ENCODE data around the gene EDAR. TPM values are rescaled to one million over a fixed set of nuclear protein-coding genes. Genes with fewer than 3 reads are reported as not detected.

EDAR gene
- total and polyA plus RNA-seq, 5 donors from 2014 or later: 1.4 to 6.7 (median 3.2) TPM

DNA sequence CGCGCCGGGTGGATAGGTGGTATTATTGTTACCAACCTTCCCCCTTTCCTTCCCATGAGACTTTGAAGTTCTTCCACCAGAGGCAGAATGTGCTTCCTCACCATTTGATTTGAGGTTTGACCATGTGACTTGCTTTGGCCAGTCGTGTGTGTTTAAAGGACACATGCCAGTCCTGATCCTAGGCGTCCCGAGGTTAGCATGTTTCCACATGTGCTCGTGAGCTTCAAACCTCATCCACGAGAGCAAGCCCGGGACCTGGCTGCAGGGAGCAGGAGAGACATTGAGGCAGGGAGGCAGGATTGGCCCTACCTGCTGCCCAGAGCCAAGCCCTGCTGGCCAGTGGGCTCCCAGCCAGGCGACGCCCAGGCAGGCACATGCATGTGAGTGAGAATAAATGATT, 27.4 kb upstream of the EDAR start:
- no peak for ATAC-seq (ENCODE audit: low read depth in 2 of 2)
- no peaks in the 10 kb centered on the region for H3K27me3 ChIP-seq (ENCODE audit: control insufficient read depth, insufficient read depth, low read length)
- peak overlapping the region in 1 of 3 donors; percentile 58 for H3K27ac Mint-ChIP-seq
- no peaks in the 10 kb centered on the region for H3K36me3 ChIP-seq (ENCODE audit: control insufficient read depth, insufficient read depth, low read length)
- no peaks in the 10 kb centered on the region for H3K9me3 ChIP-seq (ENCODE audit: control insufficient read depth in 2 of 2, low read length in 2 of 2)
- peaks cover 8 to 35% (median 13%) of the 10 kb centered on the region in 4 donors for H3K4me1 Mint-ChIP-seq
- H3K36me3 Mint-ChIP-seq: no peaks in the 10 kb centered on the region
- peaks cover 4% of the 10 kb centered on the region for H3K27me3 Mint-ChIP-seq
- no peak for DNase-seq
- peaks cover 12% of the 10 kb centered on the region for H3K4me1 ChIP-seq (ENCODE audit: control insufficient read depth, insufficient read depth, low read length, poor library complexity, severe bottlenecking)
- no peak overlapping the region for H3K4me3 Mint-ChIP-seq
- H3K9me3 Mint-ChIP-seq: no peaks in the 10 kb centered on the region
- no peak overlapping the region for H3K27ac ChIP-seq (ENCODE audit: insufficient read depth, low read length, poor library complexity, severe bottlenecking)
- no peak overlapping the region for H3K4me3 ChIP-seq (ENCODE audit: low read depth, low read length)

DNA sequence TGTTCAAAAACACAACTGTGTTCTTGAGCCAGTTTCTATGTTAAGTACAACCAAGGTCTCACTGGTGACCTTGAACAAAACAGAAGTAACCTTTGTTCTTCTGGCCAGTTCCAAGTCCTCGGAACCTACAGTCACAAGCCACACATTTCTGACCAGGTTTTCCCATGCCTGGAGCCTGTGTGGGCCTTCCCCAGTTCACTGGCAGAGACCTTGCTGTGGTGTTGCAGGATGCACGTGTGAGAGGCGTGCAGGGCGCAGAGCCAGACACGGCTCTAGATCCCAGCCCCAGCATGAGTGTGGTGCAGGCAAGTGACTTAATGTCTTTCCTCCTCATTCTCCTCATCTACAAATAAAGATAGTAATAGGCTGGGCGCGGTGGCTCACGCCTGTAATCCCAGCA, 25.5 kb upstream of the EDAR start:
- Mint-ChIP-seq H3K4me3 (no peak overlapping the region), H3K9me3 (no peaks in the 10 kb centered on the region), H3K27me3 (peaks cover 12% of the 10 kb centered on the region), H3K36me3 (no peaks in the 10 kb centered on the region), H3K27ac (no peak overlapping the region), H3K4me1 (peaks cover 0 to 28% (median 8%) of the 10 kb centered on the region in 4 donors)
- no peak for ATAC-seq (ENCODE audit: low read depth in 2 of 2)
- Histone ChIP-seq H3K4me1 (ENCODE audit: control insufficient read depth, insufficient read depth, low read length, poor library complexity, severe bottlenecking) (no peaks in the 10 kb centered on the region), H3K27me3 (ENCODE audit: control insufficient read depth, insufficient read depth, low read length) (no peaks in the 10 kb centered on the region), H3K4me3 (ENCODE audit: low read depth, low read length) (no peak overlapping the region), H3K27ac (ENCODE audit: insufficient read depth, low read length, poor library complexity, severe bottlenecking) (no peak overlapping the region), H3K36me3 (ENCODE audit: control insufficient read depth, insufficient read depth, low read length) (no peaks in the 10 kb centered on the region), H3K9me3 (ENCODE audit: control insufficient read depth in 2 of 2, low read length in 2 of 2) (no peaks in the 10 kb centered on the region)
- DNase-seq: no peak

DNA sequence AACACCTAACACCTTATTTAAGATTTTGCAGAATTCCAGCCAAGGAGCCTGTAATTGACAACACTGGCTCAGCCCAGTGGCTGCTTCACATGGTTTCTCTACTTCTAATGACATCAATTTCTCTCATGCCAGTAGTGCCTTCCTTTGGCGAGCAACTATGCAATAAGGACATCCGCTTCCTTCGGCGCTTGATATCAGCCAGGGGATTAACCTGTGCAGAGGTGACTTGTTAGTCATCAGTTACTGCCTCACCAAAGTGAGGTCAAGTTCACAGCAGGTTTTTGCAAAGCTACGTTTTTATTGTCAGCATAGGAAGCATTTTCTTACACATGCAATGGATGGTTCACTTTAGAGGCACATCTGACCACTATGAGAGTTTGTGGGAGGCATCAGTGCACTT, 24.0 kb upstream of the EDAR start:
- H3K4me1 Mint-ChIP-seq: peaks cover 0 to 18% (median 5%) of the 10 kb centered on the region in 4 donors
- Histone ChIP-seq H3K27me3 (ENCODE audit: control insufficient read depth, insufficient read depth, low read length) (no peaks in the 10 kb centered on the region), H3K9me3 (ENCODE audit: control insufficient read depth in 2 of 2, low read length in 2 of 2) (no peaks in the 10 kb centered on the region), H3K4me3 (ENCODE audit: low read depth, low read length) (no peak overlapping the region), H3K4me1 (ENCODE audit: control insufficient read depth, insufficient read depth, low read length, poor library complexity, severe bottlenecking) (no peaks in the 10 kb centered on the region), H3K36me3 (ENCODE audit: control insufficient read depth, insufficient read depth, low read length) (no peaks in the 10 kb centered on the region), H3K27ac (ENCODE audit: insufficient read depth, low read length, poor library complexity, severe bottlenecking) (no peak overlapping the region)
- no peak overlapping the region for H3K4me3 Mint-ChIP-seq
- H3K9me3 Mint-ChIP-seq: no peaks in the 10 kb centered on the region
- peak overlapping the region in 1 of 3 donors; percentile 40 for H3K27ac Mint-ChIP-seq
- ATAC-seq (ENCODE audit: low read depth in 2 of 2) (no peak), DNase-seq (no peak)
- no peaks in the 10 kb centered on the region for H3K36me3 Mint-ChIP-seq
- peaks cover 8% of the 10 kb centered on the region for H3K27me3 Mint-ChIP-seq

DNA sequence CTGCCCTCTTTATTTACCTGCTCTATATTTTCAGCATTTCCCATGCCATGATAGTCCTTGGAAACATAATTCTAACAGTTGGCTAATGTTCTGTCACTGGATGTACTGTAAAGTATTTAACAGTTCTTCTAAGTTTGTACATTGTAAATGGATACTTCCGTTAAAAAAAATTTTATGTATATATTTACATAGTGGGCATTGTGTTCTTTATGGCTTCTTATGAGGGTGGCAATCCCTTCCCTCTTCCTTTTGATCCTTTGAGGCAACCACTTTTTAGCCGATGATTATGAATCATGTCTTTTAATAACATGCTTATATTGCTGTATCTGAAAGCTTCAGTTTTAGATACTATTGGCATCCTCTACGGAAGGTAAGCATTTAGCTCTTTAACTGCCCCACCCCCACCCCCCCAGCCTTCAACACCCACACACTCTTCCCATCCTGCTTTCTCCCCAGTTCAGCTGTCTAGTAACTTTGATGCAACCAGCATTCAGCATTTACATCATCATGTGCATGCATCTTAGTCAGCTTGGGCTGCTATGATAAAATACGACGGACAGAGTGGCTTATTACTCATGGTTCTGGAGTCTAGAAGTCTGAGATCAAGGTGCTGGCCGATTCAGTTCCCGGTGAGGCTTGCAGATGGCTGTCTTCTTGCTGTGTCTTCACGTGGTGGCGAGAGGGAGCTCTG, 21.0 kb upstream of the EDAR start:
- Histone ChIP-seq H3K27ac (ENCODE audit: insufficient read depth, low read length, poor library complexity, severe bottlenecking) (no peak overlapping the region), H3K36me3 (ENCODE audit: control insufficient read depth, insufficient read depth, low read length) (no peaks in the 10 kb centered on the region), H3K27me3 (ENCODE audit: control insufficient read depth, insufficient read depth, low read length) (no peaks in the 10 kb centered on the region), H3K4me3 (ENCODE audit: low read depth, low read length) (no peak overlapping the region), H3K9me3 (ENCODE audit: control insufficient read depth in 2 of 2, low read length in 2 of 2) (no peaks in the 10 kb centered on the region), H3K4me1 (ENCODE audit: control insufficient read depth, insufficient read depth, low read length, poor library complexity, severe bottlenecking) (no peaks in the 10 kb centered on the region)
- DNase-seq (no peak), ATAC-seq (ENCODE audit: low read depth in 2 of 2) (no peak)
- Mint-ChIP-seq H3K9me3 (no peaks in the 10 kb centered on the region), H3K27me3 (peaks cover 8% of the 10 kb centered on the region), H3K36me3 (no peaks in the 10 kb centered on the region), H3K4me3 (no peak overlapping the region), H3K27ac (peak overlapping the region in 1 of 3 donors; percentile 70), H3K4me1 (peaks cover 0 to 13% (median 6%) of the 10 kb centered on the region in 4 donors)

DNA sequence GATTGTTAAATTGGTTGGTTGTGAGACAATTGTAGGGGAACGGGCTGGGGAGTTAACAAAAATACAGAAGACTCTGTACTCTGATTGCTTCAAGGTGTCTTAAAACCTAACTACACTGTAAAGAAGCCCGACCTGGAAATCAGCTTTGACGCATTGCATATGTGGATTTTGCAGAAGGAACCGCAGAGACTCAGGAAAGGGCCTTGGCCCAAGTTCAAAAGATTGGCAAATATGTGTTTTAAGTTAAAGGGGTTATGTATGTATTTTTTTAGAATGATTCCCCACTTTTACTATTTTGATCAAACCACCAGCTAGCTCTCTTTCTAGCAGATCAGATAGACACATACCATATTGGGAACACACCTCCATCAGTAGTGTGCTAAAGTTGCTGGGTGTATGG, 18.0 kb upstream of the EDAR start:
- H3K4me1 Mint-ChIP-seq: peaks cover 0 to 21% (median 13%) of the 10 kb centered on the region in 4 donors
- no peak overlapping the region for H3K27ac Mint-ChIP-seq
- H3K4me3 Mint-ChIP-seq: no peak overlapping the region
- H3K27me3 ChIP-seq (ENCODE audit: control insufficient read depth, insufficient read depth, low read length): no peaks in the 10 kb centered on the region
- H3K27ac ChIP-seq (ENCODE audit: insufficient read depth, low read length, poor library complexity, severe bottlenecking): no peak overlapping the region
- H3K27me3 Mint-ChIP-seq: peaks cover 11% of the 10 kb centered on the region
- no peak for ATAC-seq (ENCODE audit: low read depth in 2 of 2)
- DNase-seq: no peak
- H3K36me3 Mint-ChIP-seq: no peaks in the 10 kb centered on the region
- no peaks in the 10 kb centered on the region for H3K36me3 ChIP-seq (ENCODE audit: control insufficient read depth, insufficient read depth, low read length)
- H3K4me3 ChIP-seq (ENCODE audit: low read depth, low read length): no peak overlapping the region
- no peaks in the 10 kb centered on the region for H3K4me1 ChIP-seq (ENCODE audit: control insufficient read depth, insufficient read depth, low read length, poor library complexity, severe bottlenecking)
- H3K9me3 Mint-ChIP-seq: peaks cover 0 to 2% (median 0%) of the 10 kb centered on the region in 7 donors
- H3K9me3 ChIP-seq (ENCODE audit: control insufficient read depth in 2 of 2, low read length in 2 of 2): no peaks in the 10 kb centered on the region

DNA sequence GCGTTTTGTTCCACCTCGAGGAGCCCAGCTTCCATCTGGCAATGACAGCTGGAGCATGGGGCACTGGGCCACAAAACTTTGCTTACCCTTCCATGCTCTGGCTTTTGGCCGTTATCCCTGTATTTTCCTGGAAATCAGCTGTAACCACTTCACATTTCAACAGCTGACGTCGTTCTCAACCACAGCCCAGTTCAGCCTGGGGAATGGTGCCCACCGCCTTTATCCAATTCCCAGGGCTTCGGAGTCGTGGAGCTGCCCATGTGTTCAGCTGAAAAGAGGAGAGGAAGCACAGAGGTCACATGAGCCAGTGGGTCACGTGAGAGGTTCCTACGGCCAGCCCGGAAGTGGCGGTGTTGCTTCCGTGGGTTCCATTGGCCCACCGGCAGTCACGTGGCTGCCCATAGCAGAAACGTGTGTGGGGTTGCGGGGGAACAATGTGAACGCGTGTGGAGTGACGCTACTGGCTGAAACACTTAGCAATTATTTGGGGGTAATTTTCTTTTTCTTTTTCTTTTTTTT, 16.7 kb upstream of the EDAR start:
- H3K27ac Mint-ChIP-seq: peak overlapping the region in 1 of 3 donors; percentile 32
- no peak for ATAC-seq (ENCODE audit: low read depth in 2 of 2)

DNA sequence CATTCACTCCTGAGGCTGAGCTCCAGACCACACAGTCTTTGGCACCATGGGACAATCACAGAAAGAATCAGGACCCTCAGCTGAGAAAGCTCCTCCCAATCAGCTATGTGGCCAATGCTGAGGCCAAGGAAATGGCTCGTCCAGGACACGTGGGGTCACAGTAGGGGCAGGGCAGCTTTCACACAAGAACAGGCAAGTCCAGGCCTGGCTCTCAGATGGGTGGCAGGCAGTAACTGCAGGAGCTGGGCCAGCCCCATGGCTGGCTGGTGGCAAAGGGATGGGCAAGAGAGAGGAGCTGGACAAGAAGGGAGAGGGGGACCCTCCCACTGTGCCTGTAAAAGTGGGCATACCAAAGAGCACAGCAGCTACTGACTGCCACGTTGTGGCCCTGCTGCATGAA, 12.2 kb upstream of the EDAR start:
- no peaks in the 10 kb centered on the region for H3K36me3 Mint-ChIP-seq
- peaks cover 0 to 24% (median 15%) of the 10 kb centered on the region in 4 donors for H3K4me1 Mint-ChIP-seq
- no peak for ATAC-seq (ENCODE audit: low read depth in 2 of 2)
- no peak overlapping the region for H3K27ac ChIP-seq (ENCODE audit: insufficient read depth, low read length, poor library complexity, severe bottlenecking)
- H3K27me3 ChIP-seq (ENCODE audit: control insufficient read depth, insufficient read depth, low read length): no peaks in the 10 kb centered on the region
- peaks cover 7% of the 10 kb centered on the region for H3K4me1 ChIP-seq (ENCODE audit: control insufficient read depth, insufficient read depth, low read length, poor library complexity, severe bottlenecking)
- peaks cover 0 to 2% (median 0%) of the 10 kb centered on the region in 7 donors for H3K9me3 Mint-ChIP-seq
- DNase-seq: no peak
- no peak overlapping the region for H3K4me3 ChIP-seq (ENCODE audit: low read depth, low read length)
- H3K27me3 Mint-ChIP-seq: peaks cover 13% of the 10 kb centered on the region
- peak overlapping the region; percentile 54 to 89 (median 85) for H3K27ac Mint-ChIP-seq
- H3K36me3 ChIP-seq (ENCODE audit: control insufficient read depth, insufficient read depth, low read length): no peaks in the 10 kb centered on the region
- H3K9me3 ChIP-seq (ENCODE audit: control insufficient read depth in 2 of 2, low read length in 2 of 2): no peaks in the 10 kb centered on the region
- H3K4me3 Mint-ChIP-seq: no peak overlapping the region

More for the DNA sequence above, 16.7 kb upstream of the EDAR start:
- no peak for DNase-seq
- Histone ChIP-seq H3K4me1 (ENCODE audit: control insufficient read depth, insufficient read depth, low read length, poor library complexity, severe bottlenecking) (peaks cover 5% of the 10 kb centered on the region), H3K4me3 (ENCODE audit: low read depth, low read length) (no peak overlapping the region), H3K36me3 (ENCODE audit: control insufficient read depth, insufficient read depth, low read length) (no peaks in the 10 kb centered on the region), H3K27ac (ENCODE audit: insufficient read depth, low read length, poor library complexity, severe bottlenecking) (no peak overlapping the region), H3K9me3 (ENCODE audit: control insufficient read depth in 2 of 2, low read length in 2 of 2) (no peaks in the 10 kb centered on the region), H3K27me3 (ENCODE audit: control insufficient read depth, insufficient read depth, low read length) (no peaks in the 10 kb centered on the region)
- Mint-ChIP-seq H3K4me3 (no peak overlapping the region), H3K27me3 (peaks cover 9% of the 10 kb centered on the region), H3K9me3 (peaks cover 0 to 2% (median 0%) of the 10 kb centered on the region in 7 donors), H3K4me1 (peaks cover 0 to 28% (median 15%) of the 10 kb centered on the region in 4 donors), H3K36me3 (no peaks in the 10 kb centered on the region)

DNA sequence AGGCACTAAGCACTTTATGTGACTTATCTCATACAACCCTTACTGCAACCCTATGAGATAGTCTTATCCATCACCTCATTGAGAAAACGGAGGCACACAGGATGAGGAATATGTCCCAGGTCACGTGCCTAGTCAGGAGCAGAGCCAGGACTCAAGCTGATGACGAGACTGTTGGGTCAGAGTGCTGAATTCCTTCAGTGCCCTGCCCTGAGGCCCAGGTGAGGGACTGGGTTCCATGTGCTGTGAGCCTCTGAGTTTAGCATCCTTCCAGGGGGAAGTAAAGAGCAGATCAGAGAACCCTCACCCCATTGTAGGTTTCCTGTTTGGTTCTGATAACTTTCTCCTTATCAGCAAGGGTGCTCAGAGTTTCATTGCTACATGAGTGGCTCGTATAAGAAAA, 11.7 kb upstream of the EDAR start:
- no peaks in the 10 kb centered on the region for H3K27me3 ChIP-seq (ENCODE audit: control insufficient read depth, insufficient read depth, low read length)
- no peaks in the 10 kb centered on the region for H3K36me3 Mint-ChIP-seq
- no peak overlapping the region for H3K27ac ChIP-seq (ENCODE audit: insufficient read depth, low read length, poor library complexity, severe bottlenecking)
- H3K9me3 Mint-ChIP-seq: peaks cover 0 to 2% (median 0%) of the 10 kb centered on the region in 7 donors
- ATAC-seq (ENCODE audit: low read depth in 2 of 2): no peak
- peaks cover 7% of the 10 kb centered on the region for H3K4me1 ChIP-seq (ENCODE audit: control insufficient read depth, insufficient read depth, low read length, poor library complexity, severe bottlenecking)
- no peak for DNase-seq
- no peaks in the 10 kb centered on the region for H3K36me3 ChIP-seq (ENCODE audit: control insufficient read depth, insufficient read depth, low read length)
- H3K4me3 Mint-ChIP-seq: no peak overlapping the region
- peak overlapping the region in 2 of 3 donors; percentile 54 to 89 for H3K27ac Mint-ChIP-seq
- H3K27me3 Mint-ChIP-seq: peaks cover 13% of the 10 kb centered on the region
- no peaks in the 10 kb centered on the region for H3K9me3 ChIP-seq (ENCODE audit: control insufficient read depth in 2 of 2, low read length in 2 of 2)
- H3K4me3 ChIP-seq (ENCODE audit: low read depth, low read length): no peak overlapping the region
- peaks cover 4 to 24% (median 15%) of the 10 kb centered on the region in 4 donors for H3K4me1 Mint-ChIP-seq
